Hepatocyte (in vitro differentiated cells): Measurements from ENCODE around the gene SMIM11. TPM values are rescaled to one million over a fixed set of nuclear protein-coding genes. Genes with fewer than 3 reads are reported as not detected.

Experiments
- DNase-seq: peaks from one replicate; pipeline ENCODE4 v3.0.0-alpha.2; 2016; ENCODE audit warnings: low spot score
- H2AFZ ChIP-seq: fragments of 200-600 bp; sonication (generic); 2 replicates; pipeline ENCODE4 v1.6.0; 2016; ENCODE audit warnings: antibody characterized with exemption, mild to moderate bottlenecking
- H3K27ac ChIP-seq: fragments of 200-600 bp; sonication (generic); 2 replicates; pipeline ENCODE4 v1.5.1; 2016; ENCODE audit warnings: mild to moderate bottlenecking
- H3K27me3 ChIP-seq: fragments of 200-600 bp; sonication (generic); 2 replicates; pipeline ENCODE4 v1.6.1; 2016
- H3K36me3 ChIP-seq: fragments of 200-600 bp; sonication (generic); replicated peaks from 2 replicates; pipeline ENCODE4 v1.5.1; 2016; ENCODE audit warnings: low read depth; ENCODE audit not compliant: insufficient read depth
- H3K4me1 ChIP-seq: fragments of 200-600 bp; sonication (generic); 2 replicates; pipeline ENCODE4 v1.5.1; 2016; ENCODE audit warnings: mild to moderate bottlenecking, moderate library complexity; ENCODE audit not compliant: insufficient read depth
- H3K4me2 ChIP-seq: fragments of 200-600 bp; sonication (generic); 2 replicates; pipeline ENCODE4 v1.6.0; 2016
- H3K4me3 ChIP-seq: fragments of 200-600 bp; sonication (generic); 2 replicates; pipeline ENCODE4 v1.5.1; 2016; ENCODE audit warnings: mild to moderate bottlenecking
- H3K79me2 ChIP-seq: fragments of 200-600 bp; sonication (generic); 2 replicates; pipeline ENCODE4 v1.6.0; 2017; ENCODE audit warnings: mild to moderate bottlenecking
- H3K9me2 ChIP-seq: fragments of 200-600 bp; sonication (generic); replicated peaks from 2 replicates; pipeline ENCODE4 v1.6.0; 2017; ENCODE audit warnings: mild to moderate bottlenecking; ENCODE audit not compliant: insufficient read depth
- H3K9me3 ChIP-seq: fragments of 200-600 bp; sonication (generic); 2 replicates; pipeline ENCODE4 v1.5.1; 2016; ENCODE audit warnings: low read depth, mild to moderate bottlenecking
- H4K20me1 ChIP-seq: fragments of 200-600 bp; sonication (generic); 2 replicates; pipeline ENCODE4 v1.6.0; 2016; ENCODE audit warnings: mild to moderate bottlenecking; ENCODE audit not compliant: insufficient read depth, poor library complexity, severe bottlenecking
- CTCF ChIP-seq: fragments of 200-600 bp; sonication (generic); IDR thresholded peaks from 2 replicates; pipeline ENCODE4 v1.5.1; 2016; ENCODE audit warnings: antibody characterized with exemption, mild to moderate bottlenecking; ENCODE audit not compliant: poor library complexity
- EZH2 ChIP-seq: fragments of 200-600 bp; sonication (generic); IDR thresholded peaks from 2 replicates; pipeline ENCODE4 v1.6.1; 2016; ENCODE audit warnings: antibody characterized with exemption, mild to moderate bottlenecking, borderline replicate concordance
- EZH2phosphoT487 ChIP-seq: fragments of 200-600 bp; sonication (generic); IDR thresholded peaks from one replicate; pipeline ENCODE4 v1.6.1; 2018; ENCODE audit warnings: antibody characterized with exemption, mild to moderate bottlenecking, low read depth, moderate library complexity; ENCODE audit not compliant: unreplicated experiment, severe bottlenecking
- whole genome bisulfite sequencing: methylation state at CpG from one replicate; pipeline ENCODE4 v1.1.6; 2016; ENCODE audit warnings: low lambda C conversion rate; ENCODE audit errors: missing lambda C conversion rate; 5-methylcytosine and 5-hydroxymethylcytosine counted together
- polyA plus RNA-seq: library from polyadenylated mRNA; unstranded; fragments of >200 nt; fragmentation: Nextera tagmentation; extraction: Ambion mirVana; gene quantifications from 2 replicates; pipeline ENCODE4 v1.2.1, GENCODE V29; 2016
- total RNA-seq: library from RNA; depleted of rRNA; stranded (reverse); fragments of >200 nt; gene quantifications from 2 replicates; pipeline ENCODE4 v1.2.3, GENCODE V29; 2014

SMIM11 gene
- total and polyA plus RNA-seq, 2 experiments from 2014 or later: 2.7 to 6.6 TPM

- H3K4me3 ChIP-seq: no peak overlapping the region
- no peak overlapping the region for H2AFZ ChIP-seq
- no peak overlapping the region for H3K27ac ChIP-seq
- H3K27me3 ChIP-seq: no peaks in the 10 kb centered on the region
- H3K4me1 ChIP-seq: no peaks in the 10 kb centered on the region
- H3K79me2 ChIP-seq: no peaks in the 10 kb centered on the region
- H3K9me2 ChIP-seq: no peaks in the 10 kb centered on the region
- peak; percentile 78 for DNase-seq
- no peaks in the 10 kb centered on the region for H3K9me3 ChIP-seq
- whole genome bisulfite sequencing: 26% methylated on average over 6 of the region's 6 CpGs
- TF ChIP-seq CTCF: peak; percentile 87
- no peak for TF ChIP-seq EZH2
- no peak for TF ChIP-seq EZH2phosphoT487
- H3K4me2 ChIP-seq: no peak overlapping the region
- H4K20me1 ChIP-seq: no peaks in the 10 kb centered on the region
- no peaks in the 10 kb centered on the region for H3K36me3 ChIP-seq
These were observed 23.5 kb upstream of the SMIM11 start for GRCh38 chr21:34351786-34352241.

- 99% methylated on average over 4 of the region's 4 CpGs for WGBS
- no peak overlapping the region for H3K4me2 ChIP-seq
- no peaks in the 10 kb centered on the region for H3K4me1 ChIP-seq
- DNase-seq: no peak
- H3K9me2 ChIP-seq: no peaks in the 10 kb centered on the region
- H2AFZ ChIP-seq: no peak overlapping the region
- H3K79me2 ChIP-seq: no peaks in the 10 kb centered on the region
- no peaks in the 10 kb centered on the region for H3K9me3 ChIP-seq
- no peaks in the 10 kb centered on the region for H3K27me3 ChIP-seq
- H3K36me3 ChIP-seq: no peaks in the 10 kb centered on the region
- H4K20me1 ChIP-seq: no peaks in the 10 kb centered on the region
- H3K27ac ChIP-seq: no peak overlapping the region
- TF ChIP-seq CTCF: no peak
- no peak for TF ChIP-seq EZH2
- TF ChIP-seq EZH2phosphoT487: no peak
- no peak overlapping the region for H3K4me3 ChIP-seq
These were observed 22.8 kb upstream of the SMIM11 start for GRCh38 chr21:34352556-34352955.

- H3K9me3 ChIP-seq: no peaks in the 10 kb centered on the region
- no peak overlapping the region for H2AFZ ChIP-seq
- H3K4me2 ChIP-seq: no peak overlapping the region
- no peaks in the 10 kb centered on the region for H3K27me3 ChIP-seq
- H3K4me3 ChIP-seq: no peak overlapping the region
- 86% methylated on average over 6 of the region's 6 CpGs for WGBS
- H3K4me1 ChIP-seq: no peaks in the 10 kb centered on the region
- DNase-seq: no peak
- H3K9me2 ChIP-seq: no peaks in the 10 kb centered on the region
- H3K27ac ChIP-seq: no peak overlapping the region
- H4K20me1 ChIP-seq: no peaks in the 10 kb centered on the region
- no peak for TF ChIP-seq EZH2
- no peak for TF ChIP-seq CTCF
- TF ChIP-seq EZH2phosphoT487: no peak
- no peaks in the 10 kb centered on the region for H3K79me2 ChIP-seq
- H3K36me3 ChIP-seq: no peaks in the 10 kb centered on the region
These were observed 22.1 kb upstream of the SMIM11 start for GRCh38 chr21:34353182-34353581.

- 89% methylated on average over 4 of the region's 4 CpGs for WGBS
These were observed 20.5 kb upstream of the SMIM11 start for GRCh38 chr21:34354836-34355235.

More at GRCh38 chr21:34354836-34355235, 20.5 kb upstream of the SMIM11 start:
- Histone ChIP-seq H3K4me3 (no peak overlapping the region), H3K4me2 (no peak overlapping the region), H3K36me3 (no peaks in the 10 kb centered on the region), H3K27me3 (no peaks in the 10 kb centered on the region), H4K20me1 (no peaks in the 10 kb centered on the region), H3K9me3 (no peaks in the 10 kb centered on the region), H3K4me1 (no peaks in the 10 kb centered on the region), H3K9me2 (no peaks in the 10 kb centered on the region), H3K79me2 (no peaks in the 10 kb centered on the region), H3K27ac (no peak overlapping the region), H2AFZ (no peak overlapping the region)
- TF ChIP-seq EZH2phosphoT487 (no peak), CTCF (no peak), EZH2 (no peak)
- DNase-seq: no peak
